SK-N-SH treated with all-trans-retinoic acid at 6 μM for 48 hours (cell line): Measurements from ENCODE around the gene SASH1.

ENCODE experiments used
- BACH2 ChIP-seq: fragments of 250-450 bp; sonication (Bioruptor Pico); IDR thresholded peaks from 2 replicates; pipeline ENCODE4 v1.9.0; 2021; ENCODE audit warnings: mild to moderate bottlenecking, borderline replicate concordance
- CREB5 ChIP-seq: fragments of 250-450 bp; sonication (Bioruptor Pico); IDR thresholded peaks from 2 replicates; pipeline ENCODE4 v1.5.1; 2020; ENCODE audit warnings: low read depth, mild to moderate bottlenecking, moderate library complexity
- CSDC2 ChIP-seq: fragments of 250-450 bp; sonication (Bioruptor Pico); IDR thresholded peaks from 2 replicates; pipeline ENCODE4 v1.5.0; 2020; ENCODE audit warnings: mild to moderate bottlenecking, moderate library complexity
- ESRRG ChIP-seq: fragments of 250-450 bp; sonication (Bioruptor Pico); IDR thresholded peaks from 2 replicates; pipeline ENCODE4 v1.6.1; 2021; ENCODE audit warnings: mild to moderate bottlenecking
- GLIS3 ChIP-seq: fragments of 250-450 bp; sonication (Bioruptor Pico); IDR thresholded peaks from 2 replicates; pipeline ENCODE4 v1.5.0; 2020; ENCODE audit warnings: mild to moderate bottlenecking, moderate library complexity
- ISL1 ChIP-seq: fragments of 250-450 bp; sonication (Bioruptor Pico); IDR thresholded peaks from 2 replicates; pipeline ENCODE4 v2.1.2; 2022; ENCODE audit warnings: mild to moderate bottlenecking, moderate library complexity
- POU6F1 ChIP-seq: fragments of 250-450 bp; sonication (Bioruptor Pico); IDR thresholded peaks from 2 replicates; pipeline ENCODE4 v1.8.0; 2021; ENCODE audit warnings: low read depth, mild to moderate bottlenecking, moderate library complexity, borderline replicate concordance
- PPARA ChIP-seq: fragments of 250-450 bp; sonication (Bioruptor Pico); IDR thresholded peaks from 2 replicates; pipeline ENCODE4 v1.5.0; 2020; ENCODE audit warnings: mild to moderate bottlenecking, borderline replicate concordance
- RARB ChIP-seq: fragments of 250-450 bp; sonication (Bioruptor Pico); IDR thresholded peaks from 2 replicates; pipeline ENCODE4 v1.8.0; 2021; ENCODE audit warnings: mild to moderate bottlenecking, moderate library complexity
- SNAI2 ChIP-seq: fragments of 250-450 bp; sonication (Bioruptor Pico); IDR thresholded peaks from 2 replicates; pipeline ENCODE4 v1.5.0; 2020; ENCODE audit warnings: mild to moderate bottlenecking, moderate library complexity
- TSHZ2 ChIP-seq: fragments of 250-450 bp; sonication (Bioruptor Pico); IDR thresholded peaks from 2 replicates; pipeline ENCODE4 v1.5.0; 2020; ENCODE audit warnings: mild to moderate bottlenecking, moderate library complexity
- ZFP3 ChIP-seq: fragments of 250-450 bp; sonication (Bioruptor Pico); IDR thresholded peaks from 2 replicates; pipeline ENCODE4 v1.5.0; 2020; ENCODE audit warnings: mild to moderate bottlenecking, moderate library complexity
- ZNF8 ChIP-seq: fragments of 450-650 bp; formaldehyde crosslinking; IDR thresholded peaks from 2 replicates; pipeline ENCODE4 v1.5.0; 2020; ENCODE audit warnings: mild to moderate bottlenecking, moderate library complexity

GRCh38 chr6:148580442-148580841 is 237.8 kb downstream of the SASH1 start:
- TF ChIP-seq BACH2 (CRISPR knock-in tag) = no peak
- TF ChIP-seq PPARA = no peak
- TF ChIP-seq CREB5 (CRISPR knock-in tag) = no peak
- no peak for TF ChIP-seq GLIS3
- TF ChIP-seq TSHZ2 (CRISPR knock-in tag) = no peak
- TF ChIP-seq CSDC2 = no peak
- no peak for TF ChIP-seq ESRRG (CRISPR knock-in tag)
- no peak for TF ChIP-seq ZFP3 (CRISPR knock-in tag)
- no peak for TF ChIP-seq ISL1
- no peak for TF ChIP-seq ZNF8 (CRISPR knock-in tag)
- TF ChIP-seq POU6F1 (CRISPR knock-in tag) = no peak
- TF ChIP-seq SNAI2 (CRISPR knock-in tag) = no peak
- no peak for TF ChIP-seq RARB
